Gastrocnemius medialis (tissue), 4 donors: ENCODE results near the gene C1orf198. TPM values are rescaled to one million over a fixed set of nuclear protein-coding genes. Genes with fewer than 3 reads are reported as not detected.

Experiments
- ATAC-seq, 2 donors: fragments of 150-250 bp; one replicate each; pipeline ENCODE4 v1.9.1; 2016
- DNase-seq, 2 donors: peaks; one replicate each; pipeline ENCODE4 v3.0.0-alpha.2; 2019
- H3K27ac ChIP-seq, 4 donors: fragments of 200-600 bp; sonication (generic); 1 replicate in 1 of 4; 2 replicates in 3 of 4; pipeline ENCODE4 v1.5.1; 2016 to 2018; ENCODE audit warnings: mild to moderate bottlenecking in 2 of 4, moderate library complexity in 1 of 4
- H3K27me3 ChIP-seq, 3 donors: fragments of 200-600 bp; sonication (generic) in 2 of 3; 1 replicate in 1 of 3; 2 replicates in 2 of 3; pipeline versions ENCODE4 v1.5.1 to v1.6.0; 2016 to 2019; ENCODE audit warnings: mild to moderate bottlenecking in 1 of 3, moderate library complexity in 1 of 3
- H3K36me3 ChIP-seq, 2 donors: fragments of 200-600 bp; sonication (generic) in 1 of 2; one replicate each; pipeline ENCODE4 v1.5.1; 2017 to 2018
- H3K4me1 ChIP-seq, 2 donors: fragments of 200-600 bp; sonication (generic) in 1 of 2; one replicate each; pipeline ENCODE4 v1.5.1; 2016 to 2017; ENCODE audit warnings: mild to moderate bottlenecking in 2 of 2
- H3K4me3 ChIP-seq, 4 donors: fragments of 200-600 bp; sonication (generic) in 3 of 4; 1 replicate in 1 of 4; 2 replicates in 3 of 4; pipeline ENCODE4 v1.5.1; 2016 to 2019; ENCODE audit warnings: mild to moderate bottlenecking in 2 of 4
- H3K9me3 ChIP-seq, 3 donors: fragments of 200-600 bp; sonication (generic) in 2 of 3; 1 replicate in 1 of 3; 2 replicates in 2 of 3; pipeline ENCODE4 v1.5.1; 2016 to 2019
- CTCF ChIP-seq, 5 experiments: fragments of 450-650 bp in 3 of 5; fragments of 200-600 bp in 2 of 5; sonication (generic) in 2 of 5; IDR thresholded peaks in 4 of 5; conservative IDR thresholded peaks in 1 of 5; 1 replicate in 4 of 5; 2 replicates in 1 of 5; pipeline ENCODE4 v1.5.1; 2016 to 2019; ENCODE audit warnings: antibody characterized with exemption in 5 of 5, mild to moderate bottlenecking in 3 of 5, moderate library complexity in 3 of 5
- POLR2A ChIP-seq, 2 donors: fragments of 450-650 bp; IDR thresholded peaks; one replicate each; pipeline ENCODE4 v1.6.1; 2017; ENCODE audit warnings: antibody characterized with exemption in 2 of 2, mild to moderate bottlenecking in 2 of 2, moderate library complexity in 2 of 2
- in situ Hi-C, 4 donors: fragments of 200-750 bp; cut with MboI; loops; one replicate each; pipeline versions ENCODE4 v1.15.0 to v1.8.0; 2017; ENCODE audit warnings: low sequenced_read_pairs in 4 of 4
- intact Hi-C: fragments of 100-400 bp; cut with DNase I; formaldehyde crosslinking; loops from one replicate; pipeline ENCODE4 v1.15.1; 2023; ENCODE audit warnings: low total_unique reads
- total RNA-seq, 4 donors: library from RNA; depleted of rRNA; stranded (reverse); fragments of >200 nt; gene quantifications; one replicate each; pipeline versions ENCODE4 v1.1.0 to v1.2.3, GENCODE V29; 2016

C1orf198 gene
- total RNA-seq, 4 donors from 2014 or later = 281 to 590 (median 339) TPM

GRCh38 chr1:230900984-230901383 is 32.7 kb upstream of the C1orf198 start:
- H3K27ac ChIP-seq = no peak overlapping the region

GRCh38 chr1:230899841-230900251 is 31.5 kb upstream of the C1orf198 start:
- intact Hi-C loops = no loop called here
- H3K27me3 ChIP-seq = no peaks in the 10 kb centered on the region
- H3K4me3 ChIP-seq = no peak overlapping the region
- no peak overlapping the region for H3K27ac ChIP-seq
- DNase-seq (no peak), ATAC-seq (no peak)
- no peak for TF ChIP-seq CTCF (IDR thresholded peaks at IDR 0.05 in 4 of 5, conservative IDR thresholded peaks at IDR 0.05 in 1 of 5)
- TF ChIP-seq POLR2A (IDR thresholded peaks at IDR 0.05) = no peak
- in situ Hi-C loops = loop anchor here in 2 of 4 donors (25.0 kb wide), 1 partner anchor 312 kb away; no protein-coding TSS in a partner anchor
- no peaks in the 10 kb centered on the region for H3K9me3 ChIP-seq
- H3K36me3 ChIP-seq = peaks cover 0 to 4% of the 10 kb centered on the region in 2 donors
- H3K4me1 ChIP-seq = no peaks in the 10 kb centered on the region

More at GRCh38 chr1:230900984-230901383, 32.7 kb upstream of the C1orf198 start:
- H3K27me3 ChIP-seq = no peaks in the 10 kb centered on the region
- in situ Hi-C loops = loop anchor here in 2 of 4 donors (25.0 kb wide), 1 partner anchor 311 kb away; no protein-coding TSS in a partner anchor
- H3K4me1 ChIP-seq = no peaks in the 10 kb centered on the region
- no peaks in the 10 kb centered on the region for H3K9me3 ChIP-seq
- H3K36me3 ChIP-seq = peaks cover 0 to 13% of the 10 kb centered on the region in 2 donors
- no peak for TF ChIP-seq CTCF (IDR thresholded peaks at IDR 0.05 in 4 of 5, conservative IDR thresholded peaks at IDR 0.05 in 1 of 5)
- no peak for TF ChIP-seq POLR2A (IDR thresholded peaks at IDR 0.05)
- no peak for DNase-seq
- H3K4me3 ChIP-seq = no peak overlapping the region
- intact Hi-C loops = no loop called here
- no peak for ATAC-seq

- no peak for DNase-seq
- H3K36me3 ChIP-seq = no peaks in the 10 kb centered on the region
- no peaks in the 10 kb centered on the region for H3K27me3 ChIP-seq
- H3K9me3 ChIP-seq = no peaks in the 10 kb centered on the region
- TF ChIP-seq CTCF (IDR thresholded peaks at IDR 0.05 in 4 of 5, conservative IDR thresholded peaks at IDR 0.05 in 1 of 5) = no peak
- H3K27ac ChIP-seq = no peak overlapping the region
- no peaks in the 10 kb centered on the region for H3K4me1 ChIP-seq
- in situ Hi-C loops (no loop called here), intact Hi-C loops (no loop called here)
- H3K4me3 ChIP-seq = no peak overlapping the region
- no peak for ATAC-seq
Observed at GRCh38 chr1:230898748-230899147, 30.4 kb upstream of the C1orf198 start.

- intact Hi-C loops = no loop called here
- Histone ChIP-seq H3K27me3 (no peaks in the 10 kb centered on the region), H3K4me1 (no peaks in the 10 kb centered on the region), H3K9me3 (no peaks in the 10 kb centered on the region), H3K27ac (no peak overlapping the region), H3K4me3 (no peak overlapping the region), H3K36me3 (no peaks in the 10 kb centered on the region)
- ATAC-seq (no peak), DNase-seq (no peak)
- in situ Hi-C loops = no loop called here
- no peak for TF ChIP-seq CTCF (IDR thresholded peaks at IDR 0.05 in 4 of 5, conservative IDR thresholded peaks at IDR 0.05 in 1 of 5)
- TF ChIP-seq POLR2A (IDR thresholded peaks at IDR 0.05) = no peak
Observed at GRCh38 chr1:230898144-230898543, 29.8 kb upstream of the C1orf198 start.

GRCh38 chr1:230896779-230897178 is 28.5 kb upstream of the C1orf198 start:
- no peak for ATAC-seq
- no peak for DNase-seq
- no peak overlapping the region for H3K27ac ChIP-seq
- H3K4me1 ChIP-seq = no peaks in the 10 kb centered on the region
- H3K36me3 ChIP-seq = no peaks in the 10 kb centered on the region
- intact Hi-C loops (no loop called here), in situ Hi-C loops (no loop called here)
- no peaks in the 10 kb centered on the region for H3K27me3 ChIP-seq
- no peak for TF ChIP-seq CTCF (IDR thresholded peaks at IDR 0.05 in 4 of 5, conservative IDR thresholded peaks at IDR 0.05 in 1 of 5)
- TF ChIP-seq POLR2A (IDR thresholded peaks at IDR 0.05) = no peak
- no peaks in the 10 kb centered on the region for H3K9me3 ChIP-seq
- no peak overlapping the region for H3K4me3 ChIP-seq
